ENCODE results near the gene AKNA.

AKNA gene

GRCh38 chr9:114300153-114300845 is 87.5 kb downstream of the AKNA start:
- H3K4me3 Mint-ChIP-seq, result no peak overlapping the region
- no peaks in the 10 kb centered on the region for H3K9me3 Mint-ChIP-seq
- ATAC-seq (replicated peaks; ENCODE audit: extremely low read depth, poor library complexity, severe bottlenecking) (no peak), DNase-seq (ENCODE audit: low spot score in 2 of 2) (no peak)
- peaks cover 1% of the 10 kb centered on the region for H3K36me3 Mint-ChIP-seq (ENCODE audit: insufficient read depth)
- H3K27ac Mint-ChIP-seq (ENCODE audit: low read depth), result no peak overlapping the region
- no peaks in the 10 kb centered on the region for H3K4me1 Mint-ChIP-seq
- peaks cover 18% of the 10 kb centered on the region for H3K27me3 Mint-ChIP-seq

DNA sequence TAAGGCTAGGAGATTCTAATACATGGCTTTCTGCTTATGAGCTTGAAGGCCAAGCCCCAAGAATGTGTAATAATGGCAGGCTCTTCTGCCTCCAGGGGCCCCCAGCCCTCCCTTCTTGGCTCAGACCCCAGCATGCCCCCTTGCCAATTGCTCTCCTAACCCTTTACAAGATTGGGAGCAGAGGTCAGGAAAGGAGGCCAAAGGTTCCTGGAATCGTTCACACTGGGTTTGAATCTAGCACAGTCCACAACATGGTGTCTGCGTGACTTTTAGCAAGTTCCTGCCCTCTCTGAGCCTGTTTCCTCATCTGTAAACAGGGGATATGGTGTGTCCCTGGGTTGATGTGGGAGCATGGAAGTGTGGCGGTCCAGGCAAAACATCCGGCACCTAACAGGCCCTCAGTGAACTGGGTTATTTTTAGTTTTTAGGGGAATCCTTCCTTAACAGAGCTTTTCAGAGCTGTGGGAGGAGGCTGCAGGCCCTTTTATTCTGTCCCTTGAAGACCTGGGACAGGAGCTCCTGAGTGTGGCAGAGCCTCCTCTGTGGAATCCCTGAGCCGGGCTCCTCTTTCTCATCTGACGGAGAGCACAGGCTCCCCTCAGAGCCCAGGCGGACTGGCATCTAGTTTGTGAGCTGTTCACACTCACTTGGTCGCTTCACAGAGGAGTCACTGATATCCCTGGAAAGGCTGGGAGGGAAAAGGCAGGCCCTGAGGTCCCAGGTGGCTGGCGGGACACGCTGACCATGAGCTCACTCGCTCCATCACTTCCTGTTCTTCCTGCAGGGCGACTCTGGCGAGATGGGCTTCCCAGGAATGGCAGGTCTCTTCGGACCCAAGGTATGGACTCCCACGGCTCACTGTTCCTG is 88.3 kb downstream of the AKNA start:
- no peak overlapping the region for H3K4me3 Mint-ChIP-seq
- peaks cover 1% of the 10 kb centered on the region for H3K36me3 Mint-ChIP-seq (ENCODE audit: insufficient read depth)

GRCh38 chr9:114296338-114296737 is 91.4 kb downstream of the AKNA start:
- no peak overlapping the region for H3K4me3 Mint-ChIP-seq
- DNase-seq (ENCODE audit: low spot score in 2 of 2) (no peak), ATAC-seq (replicated peaks; ENCODE audit: extremely low read depth, poor library complexity, severe bottlenecking) (no peak)
- no peak overlapping the region for H3K27ac Mint-ChIP-seq (ENCODE audit: low read depth)
- H3K4me1 Mint-ChIP-seq, result peaks cover under 1% of the 10 kb centered on the region
- peaks cover 1% of the 10 kb centered on the region for H3K36me3 Mint-ChIP-seq (ENCODE audit: insufficient read depth)
- H3K27me3 Mint-ChIP-seq, result peaks cover 30% of the 10 kb centered on the region
- no peaks in the 10 kb centered on the region for H3K9me3 Mint-ChIP-seq

More for the DNA sequence above, 88.3 kb downstream of the AKNA start:
- H3K27me3 Mint-ChIP-seq, result peaks cover 18% of the 10 kb centered on the region
- no peak overlapping the region for H3K27ac Mint-ChIP-seq (ENCODE audit: low read depth)
- H3K4me1 Mint-ChIP-seq, result no peaks in the 10 kb centered on the region
- DNase-seq (ENCODE audit: low spot score in 2 of 2), result no peak
- H3K9me3 Mint-ChIP-seq, result no peaks in the 10 kb centered on the region
- ATAC-seq (replicated peaks; ENCODE audit: extremely low read depth, poor library complexity, severe bottlenecking), result no peak

DNA sequence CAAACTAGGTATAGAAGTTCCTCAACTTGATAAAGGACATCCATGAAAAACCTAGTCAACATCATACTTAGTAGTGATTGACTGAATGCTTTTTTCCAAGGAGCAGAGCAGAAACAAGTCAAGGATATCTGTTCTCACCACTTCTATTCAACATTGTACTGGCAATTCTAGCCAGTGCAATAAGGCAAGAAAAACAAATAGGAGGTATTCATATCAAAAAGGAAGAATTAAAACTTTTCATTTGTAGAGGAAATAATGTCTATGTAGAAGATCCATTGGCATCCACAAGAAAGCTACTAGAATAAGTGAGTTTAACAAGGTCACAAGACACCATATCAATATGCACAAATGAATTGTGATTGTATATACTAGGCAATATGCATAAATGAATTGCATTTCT is 93.1 kb downstream of the AKNA start:
- Mint-ChIP-seq H3K27me3 (peaks cover 30% of the 10 kb centered on the region), H3K27ac (ENCODE audit: low read depth) (no peak overlapping the region), H3K9me3 (no peaks in the 10 kb centered on the region), H3K36me3 (ENCODE audit: insufficient read depth) (peaks cover 1% of the 10 kb centered on the region), H3K4me1 (peaks cover 8% of the 10 kb centered on the region), H3K4me3 (no peak overlapping the region)
- ATAC-seq (replicated peaks; ENCODE audit: extremely low read depth, poor library complexity, severe bottlenecking) (no peak), DNase-seq (ENCODE audit: low spot score in 2 of 2) (no peak)

- H3K27ac Mint-ChIP-seq (ENCODE audit: low read depth), result no peak overlapping the region
- ATAC-seq (replicated peaks; ENCODE audit: extremely low read depth, poor library complexity, severe bottlenecking), result no peak
- no peaks in the 10 kb centered on the region for H3K9me3 Mint-ChIP-seq
- peaks cover 20% of the 10 kb centered on the region for H3K27me3 Mint-ChIP-seq
- no peak for DNase-seq (ENCODE audit: low spot score in 2 of 2)
- H3K4me1 Mint-ChIP-seq, result peaks cover 8% of the 10 kb centered on the region
- H3K36me3 Mint-ChIP-seq (ENCODE audit: insufficient read depth), result peaks cover 1% of the 10 kb centered on the region
- no peak overlapping the region for H3K4me3 Mint-ChIP-seq
These were observed 95.7 kb downstream of the AKNA start for GRCh38 chr9:114291886-114292590.

- Mint-ChIP-seq H3K4me3 (no peak overlapping the region), H3K27ac (ENCODE audit: low read depth) (no peak overlapping the region), H3K9me3 (no peaks in the 10 kb centered on the region), H3K27me3 (peaks cover 20% of the 10 kb centered on the region), H3K36me3 (ENCODE audit: insufficient read depth) (no peaks in the 10 kb centered on the region), H3K4me1 (peaks cover 8% of the 10 kb centered on the region)
- peak; percentile 40 to 75 for DNase-seq (ENCODE audit: low spot score in 2 of 2)
- no peak for ATAC-seq (replicated peaks; ENCODE audit: extremely low read depth, poor library complexity, severe bottlenecking)
These were observed 96.7 kb downstream of the AKNA start for GRCh38 chr9:114291064-114291474.

DNA sequence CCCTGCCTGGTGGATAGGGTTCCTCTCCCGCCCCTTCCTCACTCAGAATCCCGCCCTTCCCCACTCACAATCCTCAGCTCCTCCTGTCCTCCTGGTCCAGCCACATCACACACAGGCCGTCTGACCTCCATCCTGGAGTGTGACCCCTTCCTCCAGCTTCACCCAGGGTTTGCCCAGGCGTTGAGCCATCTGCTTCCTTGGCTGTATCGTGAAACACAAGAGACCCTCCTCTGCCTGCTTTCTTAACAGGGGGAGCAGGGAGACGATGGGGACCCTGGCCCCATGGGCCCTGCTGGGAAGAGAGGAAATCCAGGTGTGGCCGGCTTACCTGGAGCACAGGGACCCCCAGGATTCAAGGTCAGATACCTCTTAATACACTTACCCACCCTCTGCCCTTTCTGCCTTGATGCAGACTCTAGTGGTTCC is 97.2 kb downstream of the AKNA start:
- Mint-ChIP-seq H3K27me3 (peaks cover 20% of the 10 kb centered on the region), H3K27ac (ENCODE audit: low read depth) (no peak overlapping the region), H3K4me1 (peaks cover 8% of the 10 kb centered on the region), H3K4me3 (no peak overlapping the region), H3K9me3 (no peaks in the 10 kb centered on the region), H3K36me3 (ENCODE audit: insufficient read depth) (no peaks in the 10 kb centered on the region)
- ATAC-seq (replicated peaks; ENCODE audit: extremely low read depth, poor library complexity, severe bottlenecking) (no peak), DNase-seq (ENCODE audit: low spot score in 2 of 2) (no peak)

DNA sequence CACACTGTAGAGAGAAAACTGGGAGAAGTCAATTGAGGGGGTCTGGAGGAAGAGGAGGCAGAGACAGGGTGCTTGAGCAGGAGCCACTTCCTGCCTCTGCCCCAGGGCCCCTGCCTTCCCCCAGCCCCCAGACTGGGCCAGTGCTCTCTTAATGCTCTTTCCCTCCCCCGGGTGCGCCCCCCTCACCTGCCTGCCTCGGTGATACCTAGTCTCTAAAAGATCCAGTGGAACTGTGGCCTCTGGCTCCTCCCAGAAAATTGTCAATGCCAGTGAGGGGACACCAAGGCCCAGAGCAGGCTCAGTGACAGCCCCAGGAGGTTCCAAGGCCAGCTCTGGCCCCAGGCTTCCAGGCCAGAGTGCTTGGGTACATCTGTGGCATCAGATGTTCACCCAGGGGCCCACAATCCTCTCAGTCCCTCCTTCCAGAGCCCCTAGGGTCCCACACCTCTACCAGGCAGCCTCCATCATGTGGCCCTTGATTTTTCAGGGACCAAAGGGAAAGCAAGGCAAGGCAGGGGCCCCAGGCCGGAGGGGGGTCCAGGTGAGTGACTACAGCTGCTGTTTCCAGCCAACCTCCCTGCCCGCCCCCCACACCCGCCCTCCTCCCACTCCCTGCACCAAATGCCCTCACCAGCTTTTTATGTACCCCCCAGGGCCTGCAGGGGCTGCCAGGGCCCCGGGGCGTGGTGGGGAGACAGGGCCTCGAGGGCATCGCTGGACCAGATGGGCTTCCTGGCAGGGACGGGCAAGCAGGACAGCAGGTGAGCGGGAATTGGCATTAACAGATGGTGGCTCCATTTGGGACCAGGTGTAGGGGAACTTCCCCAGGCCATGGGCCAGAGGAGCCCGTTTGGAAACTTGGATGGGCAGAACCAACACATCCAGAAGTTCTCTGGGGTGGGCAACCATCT is 98.0 kb downstream of the AKNA start:
- Mint-ChIP-seq H3K27ac (ENCODE audit: low read depth) (no peak overlapping the region), H3K9me3 (no peaks in the 10 kb centered on the region), H3K27me3 (peaks cover 27% of the 10 kb centered on the region), H3K4me3 (no peak overlapping the region), H3K4me1 (peaks cover 8% of the 10 kb centered on the region), H3K36me3 (ENCODE audit: insufficient read depth) (no peaks in the 10 kb centered on the region)
- ATAC-seq (replicated peaks; ENCODE audit: extremely low read depth, poor library complexity, severe bottlenecking) (no peak), DNase-seq (ENCODE audit: low spot score in 2 of 2) (no peak)

GRCh38 chr9:114289106-114289505 is 98.7 kb downstream of the AKNA start:
- DNase-seq (ENCODE audit: low spot score in 2 of 2) (no peak), ATAC-seq (replicated peaks; ENCODE audit: extremely low read depth, poor library complexity, severe bottlenecking) (no peak)
- H3K27ac Mint-ChIP-seq (ENCODE audit: low read depth), result no peak overlapping the region
- H3K4me3 Mint-ChIP-seq, result no peak overlapping the region
- H3K27me3 Mint-ChIP-seq, result peaks cover 34% of the 10 kb centered on the region
- H3K36me3 Mint-ChIP-seq (ENCODE audit: insufficient read depth), result no peaks in the 10 kb centered on the region
- peaks cover 8% of the 10 kb centered on the region for H3K4me1 Mint-ChIP-seq
- no peaks in the 10 kb centered on the region for H3K9me3 Mint-ChIP-seq

DNA sequence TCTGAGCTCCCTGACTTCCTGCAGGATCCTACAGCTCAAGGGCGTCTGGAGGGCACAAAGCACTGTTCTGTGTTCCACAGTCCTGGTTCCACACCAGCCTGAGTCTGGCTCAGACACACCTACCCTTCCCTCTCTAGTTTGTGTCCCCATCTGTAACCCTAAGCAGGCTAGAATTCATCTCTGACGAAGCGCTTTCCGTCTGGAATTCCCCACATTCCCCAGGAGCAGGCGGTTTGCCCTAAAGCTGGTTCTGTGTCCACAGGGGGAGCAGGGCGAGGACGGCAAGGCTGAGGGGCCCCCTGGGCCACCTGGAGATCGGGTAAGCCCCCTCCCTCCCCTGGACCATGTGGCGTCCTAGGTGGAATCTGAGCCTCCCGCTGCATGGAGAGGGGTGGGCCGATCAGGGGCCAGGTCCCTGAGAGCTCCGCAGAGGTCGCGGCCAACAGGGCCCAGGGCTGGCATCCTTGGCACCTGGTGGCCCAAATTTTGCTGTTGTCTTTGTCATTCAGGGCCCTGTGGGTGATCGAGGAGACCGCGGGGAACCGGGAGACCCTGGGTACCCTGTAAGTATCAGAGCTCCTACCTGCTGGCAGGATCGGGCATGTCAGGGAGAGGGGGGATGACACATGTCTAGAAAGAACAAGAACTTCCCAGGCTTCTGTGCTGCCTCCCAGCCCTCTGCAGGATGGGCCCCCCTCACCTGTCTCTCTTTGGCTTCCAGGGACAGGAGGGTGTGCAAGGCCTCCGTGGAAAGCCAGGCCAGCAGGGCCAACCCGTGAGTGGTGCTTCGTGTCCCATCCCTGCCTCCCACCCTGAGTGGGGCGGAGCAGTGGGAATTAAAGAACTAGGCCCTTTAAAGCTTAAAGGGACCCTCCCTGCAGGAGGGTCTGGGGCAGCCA is 99.3 kb downstream of the AKNA start:
- no peak for ATAC-seq (replicated peaks; ENCODE audit: extremely low read depth, poor library complexity, severe bottlenecking)

DNA sequence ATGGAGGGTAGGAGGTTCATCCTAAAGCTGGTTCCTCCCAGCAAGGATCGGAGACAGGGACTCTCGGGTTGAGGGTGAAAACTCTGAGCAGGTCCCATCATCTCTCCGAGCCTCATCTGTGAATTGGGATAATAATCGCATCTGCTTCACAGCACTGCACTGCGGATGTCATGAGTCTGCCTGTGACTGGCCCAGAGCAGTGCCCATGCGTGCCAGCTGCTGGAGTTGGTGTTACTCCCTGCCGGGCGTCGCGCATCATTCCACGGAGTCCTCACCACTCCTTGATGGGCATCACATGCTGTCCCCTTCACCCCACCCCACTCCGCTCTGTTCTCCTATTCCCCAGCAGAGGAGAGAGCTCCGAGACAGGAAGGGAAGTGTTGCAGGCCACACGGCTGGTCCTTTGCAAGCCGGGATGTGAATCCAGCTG is 100.0 kb downstream of the AKNA start:
- no peak for DNase-seq (ENCODE audit: low spot score in 2 of 2)
- ATAC-seq (replicated peaks; ENCODE audit: extremely low read depth, poor library complexity, severe bottlenecking), result no peak
- H3K36me3 Mint-ChIP-seq (ENCODE audit: insufficient read depth), result no peaks in the 10 kb centered on the region
- H3K4me1 Mint-ChIP-seq, result peaks cover 8% of the 10 kb centered on the region
- peaks cover 34% of the 10 kb centered on the region for H3K27me3 Mint-ChIP-seq
- H3K9me3 Mint-ChIP-seq, result no peaks in the 10 kb centered on the region
- H3K4me3 Mint-ChIP-seq, result no peak overlapping the region
- no peak overlapping the region for H3K27ac Mint-ChIP-seq (ENCODE audit: low read depth)

More for the DNA sequence above, 99.3 kb downstream of the AKNA start:
- no peak overlapping the region for H3K4me3 Mint-ChIP-seq
- H3K27ac Mint-ChIP-seq (ENCODE audit: low read depth), result no peak overlapping the region
- DNase-seq (ENCODE audit: low spot score in 2 of 2), result no peak
- peaks cover 36% of the 10 kb centered on the region for H3K27me3 Mint-ChIP-seq
- H3K4me1 Mint-ChIP-seq, result peaks cover 8% of the 10 kb centered on the region
- H3K36me3 Mint-ChIP-seq (ENCODE audit: insufficient read depth), result no peaks in the 10 kb centered on the region
- no peaks in the 10 kb centered on the region for H3K9me3 Mint-ChIP-seq
